ENCODE data around the gene CDON.
"Not testable (repeated sequence)": the region's sequence is repeated elsewhere in the genome, so short reads cannot be mapped to it uniquely, and the experiment has no call there.

Gene CDON

GRCh38 chr11:126048197-126048596 is 14.5 kb downstream of the CDON start:
- DNase-seq (ENCODE audit: low read depth), result no peak

- DNase-seq (ENCODE audit: low read depth), result no peak
These were observed 16.0 kb downstream of the CDON start for GRCh38 chr11:126046570-126047195.

- DNase-seq (ENCODE audit: low read depth), result no peak
These were observed 23.0 kb downstream of the CDON start for GRCh38 chr11:126039485-126040271.

GRCh38 chr11:126035718-126036117 is 26.9 kb downstream of the CDON start:
- no peak for DNase-seq (ENCODE audit: low read depth)

- no peak for DNase-seq (ENCODE audit: low read depth)
These were observed 27.7 kb downstream of the CDON start for GRCh38 chr11:126034933-126035425.

GRCh38 chr11:126034039-126034932 is 28.4 kb downstream of the CDON start:
- no peak for DNase-seq (ENCODE audit: low read depth)

- DNase-seq (ENCODE audit: low read depth), result no peak
These were observed 30.3 kb downstream of the CDON start for GRCh38 chr11:126032375-126032774.

GRCh38 chr11:126029805-126030204 is 32.9 kb downstream of the CDON start:
- no peak for DNase-seq (ENCODE audit: low read depth)

GRCh38 chr11:126029237-126029636 is 33.4 kb downstream of the CDON start:
- no peak for DNase-seq (ENCODE audit: low read depth)

GRCh38 chr11:126028534-126028933 is 34.1 kb downstream of the CDON start:
- DNase-seq (ENCODE audit: low read depth), result not testable (repeated sequence)

- DNase-seq (ENCODE audit: low read depth), result no peak
These were observed 36.1 kb downstream of the CDON start for GRCh38 chr11:126026579-126026978.

GRCh38 chr11:126025822-126026221 is 36.8 kb downstream of the CDON start:
- DNase-seq (ENCODE audit: low read depth), result no peak

GRCh38 chr11:126024123-126024522 is 38.5 kb downstream of the CDON start:
- no peak for DNase-seq (ENCODE audit: low read depth)

GRCh38 chr11:126012852-126013251 is 49.8 kb downstream of the CDON start:
- DNase-seq (ENCODE audit: low read depth), result no peak

- no peak for DNase-seq (ENCODE audit: low read depth)
These were observed 50.9 kb downstream of the CDON start for GRCh38 chr11:126011754-126012153.

- no peak for DNase-seq (ENCODE audit: low read depth)
These were observed 51.4 kb downstream of the CDON start for GRCh38 chr11:126011265-126011664.

- no peak for DNase-seq (ENCODE audit: low read depth)
These were observed 53.7 kb downstream of the CDON start for GRCh38 chr11:126008956-126009355.

GRCh38 chr11:126007238-126007637 is 55.4 kb downstream of the CDON start:
- peak; percentile 22 for DNase-seq (ENCODE audit: low read depth)

GRCh38 chr11:126006068-126006467 is 56.6 kb downstream of the CDON start:
- DNase-seq (ENCODE audit: low read depth), result no peak

GRCh38 chr11:126002181-126002580 is 60.5 kb downstream of the CDON start:
- no peak for DNase-seq (ENCODE audit: low read depth)

- DNase-seq (ENCODE audit: low read depth), result no peak
These were observed 63.3 kb downstream of the CDON start for GRCh38 chr11:125999234-125999880.

GRCh38 chr11:125998267-125998666 is 64.4 kb downstream of the CDON start:
- DNase-seq (ENCODE audit: low read depth), result no peak

Measured in GM04503 (cell line).